Trophoblast cell (in vitro differentiated cells and primary cell): ENCODE results near the gene EGR2.

ENCODE experiments used
- DNase-seq, 2 donors: peaks; one replicate each; pipeline ENCODE4 v3.0.0-alpha.2; 2016
- H2AFZ ChIP-seq: 2 replicates; pipeline ENCODE4 v1.6.1; 2013; ENCODE audit warnings: low read length, moderate library complexity, mild to moderate bottlenecking; ENCODE audit not compliant: insufficient read depth, poor library complexity
- H2AK5ac ChIP-seq: 2 replicates; pipeline ENCODE4 v1.6.1; 2013; ENCODE audit warnings: mild to moderate bottlenecking, low read length
- H2BK120ac ChIP-seq: 2 replicates; pipeline ENCODE4 v1.6.1; 2013; ENCODE audit warnings: low read length, mild to moderate bottlenecking, moderate library complexity; ENCODE audit not compliant: insufficient read depth, poor library complexity
- H2BK12ac ChIP-seq: 2 replicates; pipeline ENCODE4 v1.6.1; 2013; ENCODE audit warnings: mild to moderate bottlenecking, low read length, moderate library complexity
- H2BK5ac ChIP-seq: 2 replicates; pipeline ENCODE4 v1.6.1; 2013; ENCODE audit warnings: low read length, low read depth, moderate library complexity, mild to moderate bottlenecking; ENCODE audit not compliant: poor library complexity
- H3K14ac ChIP-seq: 2 replicates; pipeline ENCODE4 v1.6.1; 2013; ENCODE audit warnings: mild to moderate bottlenecking, low read length
- H3K18ac ChIP-seq: 2 replicates; pipeline ENCODE4 v1.6.1; 2013; ENCODE audit warnings: mild to moderate bottlenecking, low read length
- H3K23ac ChIP-seq: 2 replicates; pipeline ENCODE4 v1.6.1; 2013; ENCODE audit warnings: low read length
- H3K27ac ChIP-seq: 2 replicates; pipeline ENCODE4 v1.5.1; 2013; ENCODE audit warnings: low read depth, mild to moderate bottlenecking, inconsistent platforms, low read length, moderate library complexity
- H3K27me3 ChIP-seq: 2 replicates; pipeline ENCODE4 v1.6.1; 2013; ENCODE audit warnings: inconsistent platforms, mild to moderate bottlenecking, low read length, moderate library complexity; ENCODE audit not compliant: insufficient read depth
- H3K36me3 ChIP-seq, 2 experiments: 1 replicate in 1 of 2; 2 replicates in 1 of 2; pipeline ENCODE4 v1.6.1; 2013; ENCODE audit warnings: low read length in 2 of 2, mild to moderate bottlenecking in 2 of 2, moderate library complexity in 1 of 2; ENCODE audit not compliant: insufficient read depth in 2 of 2, control insufficient read depth in 1 of 2
- H3K4ac ChIP-seq: 2 replicates; pipeline ENCODE4 v1.6.1; 2013; ENCODE audit warnings: low read depth, mild to moderate bottlenecking, low read length, moderate library complexity
- H3K4me1 ChIP-seq, 2 experiments: 1 replicate in 1 of 2; 2 replicates in 1 of 2; pipeline ENCODE4 v1.6.1; 2013; ENCODE audit warnings: low read length in 2 of 2, mild to moderate bottlenecking in 2 of 2, moderate library complexity in 1 of 2; ENCODE audit not compliant: insufficient read depth in 2 of 2, control insufficient read depth in 1 of 2
- H3K4me2 ChIP-seq: 2 replicates; pipeline ENCODE4 v1.6.1; 2013; ENCODE audit warnings: inconsistent platforms, mild to moderate bottlenecking, low read length, moderate library complexity
- H3K4me3 ChIP-seq: 2 replicates; pipeline ENCODE4 v1.5.1; 2013; ENCODE audit warnings: mild to moderate bottlenecking, low read depth, low read length, inconsistent platforms
- H3K79me1 ChIP-seq: one replicate; pipeline ENCODE4 v1.6.1; 2013; ENCODE audit warnings: low read length
- H3K79me2 ChIP-seq: 2 replicates; pipeline ENCODE4 v1.6.1; 2013; ENCODE audit warnings: low read length, mild to moderate bottlenecking; ENCODE audit not compliant: control insufficient read depth, insufficient read depth, poor library complexity
- H3K9ac ChIP-seq: 2 replicates; pipeline ENCODE4 v1.6.1; 2013; ENCODE audit warnings: mild to moderate bottlenecking, low read length
- H3K9me3 ChIP-seq: 2 replicates; pipeline ENCODE4 v1.6.1; 2013; ENCODE audit warnings: low read depth, mild to moderate bottlenecking, control low read depth, inconsistent platforms, low read length; ENCODE audit not compliant: insufficient read depth
- H4K12ac ChIP-seq: 2 replicates; pipeline ENCODE4 v1.6.1; 2013; ENCODE audit warnings: low read depth, mild to moderate bottlenecking, low read length, moderate library complexity
- H4K8ac ChIP-seq: 2 replicates; pipeline ENCODE4 v1.6.1; 2013; ENCODE audit warnings: low read depth, mild to moderate bottlenecking, low read length, moderate library complexity
- H4K91ac ChIP-seq: one replicate; pipeline ENCODE4 v1.6.1; 2013; ENCODE audit warnings: low read depth, mild to moderate bottlenecking, low read length, moderate library complexity
- WGBS: extraction: QIAGEN DNeasy Blood & Tissue Kit; methylation state at CpG from one replicate; pipeline ENCODE4 v1.1.7; 2013; ENCODE audit warnings: missing lambda C conversion rate; ENCODE audit not compliant: insufficient read length, insufficient coverage; ENCODE audit errors: extremely low coverage; 5-methylcytosine and 5-hydroxymethylcytosine counted together

The EGR2 gene

DNA sequence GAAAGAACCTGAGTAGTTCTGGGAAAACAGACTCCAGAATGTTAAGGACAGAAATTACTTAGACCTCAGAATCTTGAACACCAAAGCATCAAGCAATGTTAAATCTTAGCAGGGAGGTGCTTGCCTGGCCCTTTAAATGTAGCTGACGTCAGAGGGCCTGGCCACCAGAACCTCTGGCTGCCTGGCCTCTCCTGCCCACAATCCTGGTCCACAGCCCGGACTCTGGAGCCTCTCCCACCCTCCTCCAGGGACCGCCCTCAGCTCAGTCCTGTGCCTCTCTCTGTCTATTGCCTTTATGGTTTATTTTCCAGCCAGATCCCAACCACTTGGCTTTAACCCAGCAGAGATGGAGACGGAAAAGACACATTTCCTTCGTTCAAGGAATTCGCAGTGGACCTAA lies 42.2 kb upstream of the EGR2 start:
- no peaks in the 10 kb centered on the region for H3K79me1 ChIP-seq
- H4K91ac ChIP-seq, result no peak overlapping the region
- no peak overlapping the region for H3K14ac ChIP-seq
- no peak overlapping the region for H3K4me3 ChIP-seq
- H3K23ac ChIP-seq, result no peak overlapping the region
- no peaks in the 10 kb centered on the region for H3K36me3 ChIP-seq
- no peak for DNase-seq
- H3K18ac ChIP-seq, result no peak overlapping the region
- no peak overlapping the region for H2AFZ ChIP-seq
- H3K9me3 ChIP-seq, result no peaks in the 10 kb centered on the region
- H4K8ac ChIP-seq, result no peak overlapping the region
- WGBS, result no CpG with 5 or more reads among the region's 6 CpGs
- no peak overlapping the region for H3K4me2 ChIP-seq
- no peaks in the 10 kb centered on the region for H3K79me2 ChIP-seq
- H3K4ac ChIP-seq, result no peak overlapping the region
- H3K9ac ChIP-seq, result no peak overlapping the region
- H3K27ac ChIP-seq, result no peak overlapping the region
- H2BK5ac ChIP-seq, result no peak overlapping the region
- no peaks in the 10 kb centered on the region for H3K4me1 ChIP-seq
- no peak overlapping the region for H2BK12ac ChIP-seq
- no peaks in the 10 kb centered on the region for H3K27me3 ChIP-seq
- no peak overlapping the region for H2AK5ac ChIP-seq
- H2BK120ac ChIP-seq, result no peak overlapping the region
- no peak overlapping the region for H4K12ac ChIP-seq

DNA sequence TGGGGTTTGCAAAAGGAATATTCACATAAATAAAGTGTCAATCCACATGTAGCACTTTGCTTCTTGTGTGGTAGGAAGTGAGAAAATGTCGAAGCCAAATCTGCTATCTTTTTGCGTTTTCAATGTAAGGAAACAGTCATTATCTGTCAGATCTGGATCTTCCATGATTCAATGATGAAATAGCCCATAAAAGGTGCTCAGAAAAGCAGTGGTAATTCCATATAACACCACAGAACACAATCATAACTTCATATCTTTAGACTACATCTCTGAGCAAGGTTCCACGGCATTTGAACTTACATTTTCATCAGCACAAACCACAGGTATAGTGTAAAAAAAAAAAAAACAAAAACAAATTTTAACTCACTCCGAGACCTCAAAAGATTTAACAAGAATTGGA lies 39.9 kb upstream of the EGR2 start:
- Histone ChIP-seq H3K27me3 (no peaks in the 10 kb centered on the region), H2BK120ac (no peak overlapping the region), H3K4me2 (no peak overlapping the region), H3K4me3 (no peak overlapping the region), H3K9ac (no peak overlapping the region), H3K4ac (no peak overlapping the region), H2AFZ (no peak overlapping the region), H2AK5ac (no peak overlapping the region), H3K79me2 (no peaks in the 10 kb centered on the region), H3K9me3 (no peaks in the 10 kb centered on the region), H3K4me1 (no peaks in the 10 kb centered on the region), H2BK5ac (no peak overlapping the region), H2BK12ac (no peak overlapping the region), H4K91ac (no peak overlapping the region), H3K18ac (no peak overlapping the region), H4K8ac (no peak overlapping the region), H3K14ac (no peak overlapping the region), H3K36me3 (no peaks in the 10 kb centered on the region), H4K12ac (no peak overlapping the region), H3K27ac (no peak overlapping the region), H3K79me1 (no peaks in the 10 kb centered on the region), H3K23ac (no peak overlapping the region)
- WGBS, result no CpG with 5 or more reads among the region's 4 CpGs
- no peak for DNase-seq

DNA sequence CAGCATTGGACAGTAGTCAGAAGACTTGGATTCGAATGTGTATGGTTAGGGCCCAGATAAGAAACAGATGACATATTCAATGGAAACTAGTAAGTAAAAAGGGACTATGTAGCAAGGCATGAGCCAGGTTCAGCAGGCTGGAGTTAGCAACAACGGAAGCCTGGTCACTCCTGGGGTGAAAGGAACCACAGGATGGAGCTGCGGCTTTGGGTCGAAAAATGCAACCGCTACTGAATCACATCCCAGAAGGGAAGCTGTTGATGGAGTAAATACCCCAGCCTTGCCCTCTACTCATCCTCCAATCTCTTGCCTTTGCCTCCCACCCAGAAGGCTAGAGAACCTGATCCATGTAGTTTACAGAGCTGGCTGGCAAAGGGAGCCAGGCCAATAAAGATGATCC lies 37.5 kb upstream of the EGR2 start:
- Histone ChIP-seq H3K4ac (no peak overlapping the region), H3K79me1 (no peaks in the 10 kb centered on the region), H2BK120ac (no peak overlapping the region), H2BK12ac (no peak overlapping the region), H2BK5ac (no peak overlapping the region), H3K4me1 (no peaks in the 10 kb centered on the region), H3K27me3 (no peaks in the 10 kb centered on the region), H3K36me3 (no peaks in the 10 kb centered on the region), H4K12ac (no peak overlapping the region), H3K4me3 (no peak overlapping the region), H3K27ac (no peak overlapping the region), H3K9ac (no peak overlapping the region), H4K8ac (no peak overlapping the region), H2AK5ac (no peak overlapping the region), H3K79me2 (no peaks in the 10 kb centered on the region), H3K14ac (no peak overlapping the region), H3K23ac (no peak overlapping the region), H3K9me3 (no peaks in the 10 kb centered on the region), H3K18ac (no peak overlapping the region), H4K91ac (no peak overlapping the region), H2AFZ (no peak overlapping the region), H3K4me2 (no peak overlapping the region)
- DNase-seq, result no peak
- no CpG with 5 or more reads among the region's 5 CpGs for WGBS

DNA sequence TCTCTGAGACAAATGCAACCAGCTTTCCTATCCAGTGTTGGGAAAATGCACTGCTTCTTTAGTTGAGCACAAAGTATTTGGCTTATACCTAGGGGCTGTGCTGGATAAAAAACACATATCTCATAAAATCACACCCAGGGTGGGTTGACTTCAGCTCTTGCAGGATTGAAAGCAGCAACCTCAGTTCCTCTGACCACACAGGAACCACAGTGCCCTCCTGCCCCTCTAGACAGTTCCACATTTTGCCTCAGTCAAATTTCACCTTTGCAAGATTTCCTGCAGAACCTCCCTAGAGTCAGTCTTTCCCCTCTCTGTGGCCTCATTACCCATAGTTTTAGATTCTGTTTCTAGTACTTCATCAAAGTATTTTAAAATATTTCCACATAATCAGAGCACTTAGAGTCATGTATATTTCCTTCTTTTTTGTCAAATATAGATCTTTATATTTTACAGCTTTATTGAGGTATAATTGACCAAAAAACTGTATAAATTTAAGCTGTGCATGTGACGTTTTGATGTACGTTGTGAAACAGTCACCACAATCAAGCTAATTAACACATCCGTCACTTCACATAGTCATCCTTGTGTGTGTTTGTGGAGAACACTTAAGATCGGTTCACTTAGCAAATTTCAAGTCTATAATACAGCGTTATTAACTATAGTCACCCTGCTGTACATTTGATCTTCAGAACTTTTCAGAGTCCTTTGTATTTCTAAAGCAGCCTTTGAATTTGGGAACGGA lies 37.0 kb upstream of the EGR2 start:
- no peak overlapping the region for H3K18ac ChIP-seq
- no peak overlapping the region for H3K4me3 ChIP-seq
- H3K36me3 ChIP-seq, result no peaks in the 10 kb centered on the region
- H2AFZ ChIP-seq, result no peak overlapping the region
- no peak overlapping the region for H3K4me2 ChIP-seq
- no peak overlapping the region for H2BK120ac ChIP-seq
- DNase-seq, result no peak
- no peak overlapping the region for H3K27ac ChIP-seq
- H3K4me1 ChIP-seq, result no peaks in the 10 kb centered on the region
- H3K23ac ChIP-seq, result no peak overlapping the region
- no peak overlapping the region for H4K8ac ChIP-seq
- H3K4ac ChIP-seq, result no peak overlapping the region
- no CpG with 5 or more reads among the region's 6 CpGs for whole genome bisulfite sequencing
- no peaks in the 10 kb centered on the region for H3K9me3 ChIP-seq
- no peak overlapping the region for H2BK5ac ChIP-seq
- no peaks in the 10 kb centered on the region for H3K79me2 ChIP-seq
- H3K27me3 ChIP-seq, result no peaks in the 10 kb centered on the region
- H4K91ac ChIP-seq, result no peak overlapping the region
- H2BK12ac ChIP-seq, result no peak overlapping the region
- no peak overlapping the region for H4K12ac ChIP-seq
- no peak overlapping the region for H3K14ac ChIP-seq
- no peak overlapping the region for H3K9ac ChIP-seq
- no peak overlapping the region for H2AK5ac ChIP-seq
- no peaks in the 10 kb centered on the region for H3K79me1 ChIP-seq
